ENCODE data around the gene MAP4K1. TPM values are rescaled to one million over a fixed set of nuclear protein-coding genes. Genes with fewer than 3 reads are reported as not detected.
"Not testable (repeated sequence)": the region's sequence is repeated elsewhere in the genome, so short reads cannot be mapped to it uniquely, and the experiment has no call there.

MAP4K1 gene
- polyA plus RNA-seq, 3 donors, result 19.8 to 41.3 (median 22.4) TPM

- Histone ChIP-seq H3K4me3 (replicated peaks in 1 of 3; ENCODE audit: low read depth in 2 of 3, low read length in 3 of 3) (no peak overlapping the region), H3K27me3 (ENCODE audit: control insufficient read depth in 2 of 2, insufficient read depth in 2 of 2, low read length in 2 of 2) (no peaks in the 10 kb centered on the region), H3K27ac (ENCODE audit: low read depth in 1 of 2, low read length in 2 of 2) (no peak overlapping the region), H4K20me1 (ENCODE audit: insufficient read depth, low read length) (peaks cover 21% of the 10 kb centered on the region), H3K9ac (ENCODE audit: insufficient read depth, low read length, poor library complexity, severe bottlenecking) (no peak overlapping the region), H3K36me3 (replicated peaks in 1 of 2; ENCODE audit: control insufficient read depth in 1 of 2, insufficient read depth in 2 of 2, low read length in 2 of 2) (peaks cover 57 to 80% of the 10 kb centered on the region in 2 donors), H2AFZ (ENCODE audit: insufficient read depth, low read depth, low read length, poor library complexity, severe bottlenecking) (no peak overlapping the region), H3K79me2 (ENCODE audit: insufficient read depth, low read length) (peaks cover under 1% of the 10 kb centered on the region), H3K4me2 (replicated peaks; ENCODE audit: extremely low read depth, low read length, poor library complexity, severe bottlenecking) (no peak overlapping the region), H3K4me1 (ENCODE audit: control insufficient read depth in 1 of 2, insufficient read depth in 2 of 2, low read length in 2 of 2) (peaks cover 10 to 17% of the 10 kb centered on the region in 2 donors), H3K9me3 (replicated peaks in 1 of 2; ENCODE audit: control insufficient read depth in 1 of 2, insufficient read depth in 1 of 2, low read length in 2 of 2) (no peaks in the 10 kb centered on the region)
- TF ChIP-seq, protein P1, sequence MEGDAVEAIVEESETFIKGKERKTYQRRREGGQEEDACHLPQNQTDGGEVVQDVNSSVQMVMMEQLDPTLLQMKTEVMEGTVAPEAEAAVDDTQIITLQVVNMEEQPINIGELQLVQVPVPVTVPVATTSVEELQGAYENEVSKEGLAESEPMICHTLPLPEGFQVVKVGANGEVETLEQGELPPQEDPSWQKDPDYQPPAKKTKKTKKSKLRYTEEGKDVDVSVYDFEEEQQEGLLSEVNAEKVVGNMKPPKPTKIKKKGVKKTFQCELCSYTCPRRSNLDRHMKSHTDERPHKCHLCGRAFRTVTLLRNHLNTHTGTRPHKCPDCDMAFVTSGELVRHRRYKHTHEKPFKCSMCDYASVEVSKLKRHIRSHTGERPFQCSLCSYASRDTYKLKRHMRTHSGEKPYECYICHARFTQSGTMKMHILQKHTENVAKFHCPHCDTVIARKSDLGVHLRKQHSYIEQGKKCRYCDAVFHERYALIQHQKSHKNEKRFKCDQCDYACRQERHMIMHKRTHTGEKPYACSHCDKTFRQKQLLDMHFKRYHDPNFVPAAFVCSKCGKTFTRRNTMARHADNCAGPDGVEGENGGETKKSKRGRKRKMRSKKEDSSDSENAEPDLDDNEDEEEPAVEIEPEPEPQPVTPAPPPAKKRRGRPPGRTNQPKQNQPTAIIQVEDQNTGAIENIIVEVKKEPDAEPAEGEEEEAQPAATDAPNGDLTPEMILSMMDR (IDR thresholded peaks at IDR 0.05), result no peak
- intact Hi-C loops (cut with micrococcal nuclease), result loop anchor here (5.0 to 10.0 kb wide), 3 partner anchors 85 to 302 kb away; partner anchors contain the start of genes MRPS12 (in 1 of the 2) and SARS2 (in 1 of the 2)
- 100% methylated on average over 14 of the region's 16 CpGs for WGBS (ENCODE audit: insufficient coverage)
- DNase-seq, result no peak
- peaks cover 64 to 90% of the 10 kb centered on the region in 2 donors for H3K36me3 Mint-ChIP-seq
- H3K4me1 Mint-ChIP-seq, result peaks cover 21% of the 10 kb centered on the region
- H3K9me3 Mint-ChIP-seq, result peaks cover 0 to 2% (median 0%) of the 10 kb centered on the region in 7 donors
- peaks cover 0 to 1% (median 0%) of the 10 kb centered on the region in 3 donors for H3K27me3 Mint-ChIP-seq (ENCODE audit: low read depth in 3 of 3)
- H3K4me3 Mint-ChIP-seq, result no peak overlapping the region
- H3K27ac Mint-ChIP-seq, result peak overlapping the region in 5 of 7 donors; percentile 1 to 63 (median 30)
Observed at GRCh38 chr19:38632476-38633213, 14.9 kb upstream of the MAP4K1 start.

DNA sequence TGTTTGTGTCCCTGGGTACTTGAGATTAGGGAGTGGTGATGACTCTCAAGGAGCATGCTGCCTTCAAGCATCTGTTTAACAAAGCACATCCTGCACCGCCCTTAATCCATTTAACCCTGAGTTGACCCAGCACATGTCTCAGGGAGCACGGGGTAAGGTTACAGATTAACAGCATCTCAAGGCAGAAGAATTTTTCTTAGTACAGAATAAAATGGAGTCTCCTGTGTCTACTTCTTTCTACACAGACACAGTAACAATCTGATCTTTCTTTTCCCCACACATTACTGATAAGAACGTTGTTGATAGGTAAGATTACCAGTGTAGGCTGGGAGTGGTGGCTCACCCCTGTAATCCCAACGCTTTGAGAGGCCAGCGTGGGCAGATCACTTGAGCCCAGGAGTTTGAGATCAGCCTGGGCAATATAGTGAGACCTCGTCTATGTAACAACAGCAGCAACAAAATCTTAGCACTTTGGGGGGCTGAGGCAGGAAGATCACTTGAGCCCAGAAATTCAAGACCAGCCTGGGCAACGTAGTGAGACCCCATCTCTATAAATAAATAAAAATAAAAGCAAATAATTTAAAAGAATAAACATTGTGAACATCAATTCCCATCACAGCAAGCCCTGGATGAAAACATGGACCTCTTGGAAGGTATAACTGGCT, 14.2 kb upstream of the MAP4K1 start:
- not testable (repeated sequence) for H3K9me3 Mint-ChIP-seq; H3K4me3 ChIP-seq (replicated peaks in 1 of 3; ENCODE audit: low read depth in 2 of 3, low read length in 3 of 3); H3K4me2 ChIP-seq (replicated peaks; ENCODE audit: extremely low read depth, low read length, poor library complexity, severe bottlenecking); H3K4me3 Mint-ChIP-seq; DNase-seq; H2AFZ ChIP-seq (ENCODE audit: insufficient read depth, low read depth, low read length, poor library complexity, severe bottlenecking); H3K27me3 Mint-ChIP-seq (ENCODE audit: low read depth in 3 of 3); H3K9me3 ChIP-seq (replicated peaks in 1 of 2; ENCODE audit: control insufficient read depth in 1 of 2, insufficient read depth in 1 of 2, low read length in 2 of 2); H3K9ac ChIP-seq (ENCODE audit: insufficient read depth, low read length, poor library complexity, severe bottlenecking); H3K27ac ChIP-seq (ENCODE audit: low read depth in 1 of 2, low read length in 2 of 2); H3K27me3 ChIP-seq (ENCODE audit: control insufficient read depth in 2 of 2, insufficient read depth in 2 of 2, low read length in 2 of 2); H3K79me2 ChIP-seq (ENCODE audit: insufficient read depth, low read length)
- no CpG with 5 or more reads among the region's 7 CpGs for WGBS (ENCODE audit: insufficient coverage)
- Histone ChIP-seq H3K36me3 (replicated peaks in 1 of 2; ENCODE audit: control insufficient read depth in 1 of 2, insufficient read depth in 2 of 2, low read length in 2 of 2) (peaks cover 64 to 87% of the 10 kb centered on the region in 2 donors), H4K20me1 (ENCODE audit: insufficient read depth, low read length) (peaks cover 17% of the 10 kb centered on the region), H3K4me1 (ENCODE audit: control insufficient read depth in 1 of 2, insufficient read depth in 2 of 2, low read length in 2 of 2) (peaks cover 8 to 12% of the 10 kb centered on the region in 2 donors)
- H3K4me1 Mint-ChIP-seq, result peaks cover 16% of the 10 kb centered on the region
- H3K36me3 Mint-ChIP-seq, result peaks cover 68 to 93% of the 10 kb centered on the region in 2 donors
- peak overlapping the region in 3 of 7 donors; percentile 30 to 50 (median 30) for H3K27ac Mint-ChIP-seq
- intact Hi-C loops (cut with micrococcal nuclease), result loop anchor here (5.0 to 10.0 kb wide), 3 partner anchors 85 to 303 kb away; partner anchors contain the start of genes MRPS12 (in 1 of the 2) and SARS2 (in 1 of the 2)

GRCh38 chr19:38631301-38631700, 13.5 kb upstream of the MAP4K1 start:
- not testable (repeated sequence) for H3K4me3 ChIP-seq (replicated peaks in 1 of 3; ENCODE audit: low read depth in 2 of 3, low read length in 3 of 3); H3K4me2 ChIP-seq (replicated peaks; ENCODE audit: extremely low read depth, low read length, poor library complexity, severe bottlenecking); H3K9me3 Mint-ChIP-seq; H2AFZ ChIP-seq (ENCODE audit: insufficient read depth, low read depth, low read length, poor library complexity, severe bottlenecking); H3K4me3 Mint-ChIP-seq; H3K27me3 ChIP-seq (ENCODE audit: control insufficient read depth in 2 of 2, insufficient read depth in 2 of 2, low read length in 2 of 2); H3K9ac ChIP-seq (ENCODE audit: insufficient read depth, low read length, poor library complexity, severe bottlenecking); H3K9me3 ChIP-seq (replicated peaks in 1 of 2; ENCODE audit: control insufficient read depth in 1 of 2, insufficient read depth in 1 of 2, low read length in 2 of 2); H3K4me1 Mint-ChIP-seq; H3K27ac ChIP-seq (ENCODE audit: low read depth in 1 of 2, low read length in 2 of 2); H3K4me1 ChIP-seq (ENCODE audit: control insufficient read depth in 1 of 2, insufficient read depth in 2 of 2, low read length in 2 of 2); H3K79me2 ChIP-seq (ENCODE audit: insufficient read depth, low read length); H3K27me3 Mint-ChIP-seq (ENCODE audit: low read depth in 3 of 3); DNase-seq
- WGBS (ENCODE audit: insufficient coverage), result 70% methylated on average over 2 of the region's 11 CpGs
- Histone ChIP-seq H3K36me3 (replicated peaks in 1 of 2; ENCODE audit: control insufficient read depth in 1 of 2, insufficient read depth in 2 of 2, low read length in 2 of 2) (peaks cover 67 to 86% of the 10 kb centered on the region in 2 donors), H4K20me1 (ENCODE audit: insufficient read depth, low read length) (peaks cover 13% of the 10 kb centered on the region)
- intact Hi-C loops (cut with micrococcal nuclease), result loop anchor here (5.0 to 10.0 kb wide), 3 partner anchors 84 to 304 kb away; partner anchors contain the start of genes MRPS12 (in 1 of the 2) and SARS2 (in 1 of the 2)
- H3K27ac Mint-ChIP-seq, result peak overlapping the region in 2 of 7 donors; percentile 12 to 30
- peaks cover 70 to 94% of the 10 kb centered on the region in 2 donors for H3K36me3 Mint-ChIP-seq

Data from CD14-positive monocyte (primary cell).